ENCODE measurements around the gene IL1R2.

DNA sequence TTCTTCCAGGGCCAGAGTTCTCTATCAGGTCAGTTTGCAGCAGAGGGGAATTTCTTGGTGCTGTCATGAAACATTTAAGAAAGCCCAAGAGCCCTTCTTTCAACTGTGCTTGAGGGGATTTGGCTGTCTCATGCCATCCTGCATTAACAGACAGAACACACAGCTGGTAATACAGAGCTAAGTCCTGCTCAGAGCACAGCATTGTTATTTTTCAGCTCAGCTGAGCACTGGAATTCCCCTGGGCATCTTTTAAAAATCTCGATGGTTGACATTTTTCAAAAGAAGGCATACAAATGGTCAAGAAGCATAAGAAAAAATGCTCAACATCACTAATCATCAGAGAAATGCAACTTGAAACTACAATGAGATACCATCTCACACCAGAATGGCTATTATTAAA lies 14.9 kb upstream of the IL1R2 start:
- TF ChIP-seq POLR2AphosphoS5 (IDR thresholded peaks at IDR 0.05; ENCODE audit: borderline replicate concordance, low read depth, low read length) (no peak), EZH2 (IDR thresholded peaks at IDR 0.05) (no peak), FOXP2 (optimal IDR thresholded peaks at IDR 0.05; ENCODE audit: control extremely low read depth, extremely low read length, insufficient read depth) (no peak)
